Pons (tissue), 1 donor: Measurements from ENCODE around the gene SIL1.
"Not testable (repeated sequence)": the region's sequence is repeated elsewhere in the genome, so short reads cannot be mapped to it uniquely, and the experiment has no call there.

Experiments
- DNase-seq: peaks from one replicate; pipeline ENCODE4 v3.0.0-alpha.2; 2016; ENCODE audit warnings: low spot score

The SIL1 gene

GRCh38 chr5:139174382-139174781 lies 23.8 kb downstream of the SIL1 start:
- not testable (repeated sequence) for DNase-seq

- no peak for DNase-seq
Observed at GRCh38 chr5:139171779-139172404, 26.3 kb downstream of the SIL1 start.

- DNase-seq = no peak
Observed at GRCh38 chr5:139167952-139168720, 30.0 kb downstream of the SIL1 start.

GRCh38 chr5:139167533-139167932 lies 30.6 kb downstream of the SIL1 start:
- no peak for DNase-seq

GRCh38 chr5:139167063-139167462 lies 31.1 kb downstream of the SIL1 start:
- no peak for DNase-seq

- DNase-seq = not testable (repeated sequence)
Observed at GRCh38 chr5:139164897-139165296, 33.3 kb downstream of the SIL1 start.

GRCh38 chr5:139164020-139164419 lies 34.1 kb downstream of the SIL1 start:
- DNase-seq = no peak

- no peak for DNase-seq
Observed at GRCh38 chr5:139162448-139162847, 35.7 kb downstream of the SIL1 start.

- DNase-seq = no peak
Observed at GRCh38 chr5:139158791-139159190, 39.4 kb downstream of the SIL1 start.

GRCh38 chr5:139157556-139157955 lies 40.6 kb downstream of the SIL1 start:
- no peak for DNase-seq

GRCh38 chr5:139156814-139157213 lies 41.4 kb downstream of the SIL1 start:
- DNase-seq = no peak

GRCh38 chr5:139155333-139155732 lies 42.8 kb downstream of the SIL1 start:
- no peak for DNase-seq

- DNase-seq = no peak
Observed at GRCh38 chr5:139151902-139152301, 46.3 kb downstream of the SIL1 start.

- DNase-seq = no peak
Observed at GRCh38 chr5:139150367-139150999, 47.7 kb downstream of the SIL1 start.

- DNase-seq = no peak
Observed at GRCh38 chr5:139149477-139150199, 48.5 kb downstream of the SIL1 start.

- no peak for DNase-seq
Observed at GRCh38 chr5:139148986-139149385, 49.2 kb downstream of the SIL1 start.

- DNase-seq = no peak
Observed at GRCh38 chr5:139148306-139148705, 49.9 kb downstream of the SIL1 start.

- peak; percentile 39 for DNase-seq
Observed at GRCh38 chr5:139147483-139148087, 50.6 kb downstream of the SIL1 start.

GRCh38 chr5:139146809-139147482 lies 51.2 kb downstream of the SIL1 start:
- no peak for DNase-seq

GRCh38 chr5:139141446-139142204 lies 56.5 kb downstream of the SIL1 start:
- DNase-seq = peak; percentile 42

GRCh38 chr5:139140591-139141071 lies 57.5 kb downstream of the SIL1 start:
- no peak for DNase-seq
